ENCODE measurements around the gene GNGT2. TPM values are rescaled to one million over a fixed set of nuclear protein-coding genes. Genes with fewer than 3 reads are reported as not detected.
A peak's percentile ranks its signal among the peaks of the same experiment; 100 is the strongest.

Gene GNGT2
- total RNA-seq, 2 donors from 2014 or later: 1.1 TPM; not detected in 1

DNA sequence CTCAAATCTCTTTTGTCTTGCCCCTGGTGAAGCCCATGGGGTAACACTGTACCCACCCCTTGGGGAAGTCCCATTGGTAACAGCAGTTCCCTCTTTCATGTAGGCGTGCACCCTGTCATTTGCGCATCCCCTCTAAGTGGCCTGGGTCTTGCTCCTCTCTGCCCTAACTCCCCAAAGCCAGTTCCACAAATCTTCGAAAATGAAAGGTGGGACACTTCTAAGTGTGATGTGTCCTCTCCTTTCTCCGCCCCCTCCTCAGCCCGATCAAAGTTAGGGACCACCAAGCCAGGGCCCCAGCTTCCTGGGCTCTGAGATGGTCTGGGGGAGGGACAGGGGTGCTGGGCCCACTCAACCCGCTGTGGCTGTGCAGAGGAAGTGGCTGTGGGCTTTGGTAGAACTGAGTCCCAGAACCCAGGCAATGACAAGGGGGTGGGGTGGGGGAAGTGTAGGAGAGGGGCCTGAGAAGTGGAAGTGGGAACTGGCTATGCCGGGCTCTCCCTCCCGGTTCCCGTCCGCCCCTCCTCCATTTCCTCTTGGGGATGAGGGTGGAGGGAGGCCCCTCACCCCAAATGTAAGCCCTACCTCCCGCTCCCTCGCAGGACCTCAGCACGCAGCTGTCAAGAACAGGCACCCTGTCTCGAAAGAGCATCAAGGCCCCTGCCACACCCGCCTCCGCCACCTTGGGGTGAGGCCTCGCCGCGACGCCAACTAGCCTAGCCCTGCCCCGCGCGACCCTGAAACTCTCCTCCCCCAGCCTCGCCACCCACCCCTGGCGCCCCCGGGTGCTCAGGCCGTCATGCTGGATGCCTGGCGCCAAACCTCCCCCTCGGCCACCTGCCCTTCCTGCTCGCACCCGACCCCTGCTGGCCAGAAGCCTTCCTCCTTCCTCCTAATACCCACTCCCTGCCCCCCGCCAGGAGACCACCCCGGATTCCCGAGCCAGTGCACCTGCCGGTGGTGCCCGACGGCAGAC is 8.9 kb upstream of the GNGT2 start:
- Histone ChIP-seq H3K27ac (ENCODE audit: low read depth, low read length) (no peak overlapping the region), H3K9ac (ENCODE audit: extremely low read depth, low read length, poor library complexity, severe bottlenecking) (no peak overlapping the region), H3K4me1 (ENCODE audit: control insufficient read depth, insufficient read depth, low read length) (peaks cover 3% of the 10 kb centered on the region), H3K4me3 (ENCODE audit: low read length) (no peak overlapping the region), H3K27me3 (ENCODE audit: control insufficient read depth, insufficient read depth, low read length, poor library complexity, severe bottlenecking) (peaks cover 29% of the 10 kb centered on the region), H3K36me3 (ENCODE audit: control insufficient read depth, insufficient read depth, low read length) (no peaks in the 10 kb centered on the region), H3K9me3 (ENCODE audit: control insufficient read depth, low read length) (no peaks in the 10 kb centered on the region)
- peaks cover 6% of the 10 kb centered on the region for H3K4me1 Mint-ChIP-seq
- peak; percentile 83 for DNase-seq
- 90 to 98% methylated on average over 21 to 36 of the region's 37 CpGs for WGBS, 2 experiments (ENCODE audit: insufficient coverage in 1 of 2, insufficient read length in 1 of 2)
- no peak overlapping the region for H3K4me3 Mint-ChIP-seq
- H3K27ac Mint-ChIP-seq: no peak overlapping the region
- H3K36me3 Mint-ChIP-seq (ENCODE audit: low read depth): no peaks in the 10 kb centered on the region
- no peaks in the 10 kb centered on the region for H3K9me3 Mint-ChIP-seq
- H3K27me3 Mint-ChIP-seq (ENCODE audit: insufficient read depth): peaks cover 36% of the 10 kb centered on the region
- TF ChIP-seq, protein P1, sequence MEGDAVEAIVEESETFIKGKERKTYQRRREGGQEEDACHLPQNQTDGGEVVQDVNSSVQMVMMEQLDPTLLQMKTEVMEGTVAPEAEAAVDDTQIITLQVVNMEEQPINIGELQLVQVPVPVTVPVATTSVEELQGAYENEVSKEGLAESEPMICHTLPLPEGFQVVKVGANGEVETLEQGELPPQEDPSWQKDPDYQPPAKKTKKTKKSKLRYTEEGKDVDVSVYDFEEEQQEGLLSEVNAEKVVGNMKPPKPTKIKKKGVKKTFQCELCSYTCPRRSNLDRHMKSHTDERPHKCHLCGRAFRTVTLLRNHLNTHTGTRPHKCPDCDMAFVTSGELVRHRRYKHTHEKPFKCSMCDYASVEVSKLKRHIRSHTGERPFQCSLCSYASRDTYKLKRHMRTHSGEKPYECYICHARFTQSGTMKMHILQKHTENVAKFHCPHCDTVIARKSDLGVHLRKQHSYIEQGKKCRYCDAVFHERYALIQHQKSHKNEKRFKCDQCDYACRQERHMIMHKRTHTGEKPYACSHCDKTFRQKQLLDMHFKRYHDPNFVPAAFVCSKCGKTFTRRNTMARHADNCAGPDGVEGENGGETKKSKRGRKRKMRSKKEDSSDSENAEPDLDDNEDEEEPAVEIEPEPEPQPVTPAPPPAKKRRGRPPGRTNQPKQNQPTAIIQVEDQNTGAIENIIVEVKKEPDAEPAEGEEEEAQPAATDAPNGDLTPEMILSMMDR (conservative IDR thresholded peaks at IDR 0.05): peak; percentile 53

GRCh38 chr17:49217651-49218413 is 7.5 kb upstream of the GNGT2 start:
- Histone ChIP-seq H3K4me1 (ENCODE audit: control insufficient read depth, insufficient read depth, low read length) (no peaks in the 10 kb centered on the region), H3K9me3 (ENCODE audit: control insufficient read depth, low read length) (no peaks in the 10 kb centered on the region), H3K4me3 (ENCODE audit: low read length) (no peak overlapping the region), H3K36me3 (ENCODE audit: control insufficient read depth, insufficient read depth, low read length) (no peaks in the 10 kb centered on the region), H3K9ac (ENCODE audit: extremely low read depth, low read length, poor library complexity, severe bottlenecking) (no peak overlapping the region), H3K27me3 (ENCODE audit: control insufficient read depth, insufficient read depth, low read length, poor library complexity, severe bottlenecking) (peaks cover 15% of the 10 kb centered on the region), H3K27ac (ENCODE audit: low read depth, low read length) (no peak overlapping the region)
- TF ChIP-seq, protein P1 (conservative IDR thresholded peaks at IDR 0.05): no peak
- H3K4me3 Mint-ChIP-seq: no peak overlapping the region
- H3K36me3 Mint-ChIP-seq (ENCODE audit: low read depth): no peaks in the 10 kb centered on the region
- H3K27me3 Mint-ChIP-seq (ENCODE audit: insufficient read depth): peaks cover 22% of the 10 kb centered on the region
- peaks cover 2% of the 10 kb centered on the region for H3K4me1 Mint-ChIP-seq
- whole genome bisulfite sequencing, 2 experiments (ENCODE audit: insufficient coverage in 1 of 2, insufficient read length in 1 of 2): 91 to 97% methylated on average over 6 to 17 of the region's 17 CpGs
- no peaks in the 10 kb centered on the region for H3K9me3 Mint-ChIP-seq
- no peak for DNase-seq
- H3K27ac Mint-ChIP-seq: no peak overlapping the region

DNA sequence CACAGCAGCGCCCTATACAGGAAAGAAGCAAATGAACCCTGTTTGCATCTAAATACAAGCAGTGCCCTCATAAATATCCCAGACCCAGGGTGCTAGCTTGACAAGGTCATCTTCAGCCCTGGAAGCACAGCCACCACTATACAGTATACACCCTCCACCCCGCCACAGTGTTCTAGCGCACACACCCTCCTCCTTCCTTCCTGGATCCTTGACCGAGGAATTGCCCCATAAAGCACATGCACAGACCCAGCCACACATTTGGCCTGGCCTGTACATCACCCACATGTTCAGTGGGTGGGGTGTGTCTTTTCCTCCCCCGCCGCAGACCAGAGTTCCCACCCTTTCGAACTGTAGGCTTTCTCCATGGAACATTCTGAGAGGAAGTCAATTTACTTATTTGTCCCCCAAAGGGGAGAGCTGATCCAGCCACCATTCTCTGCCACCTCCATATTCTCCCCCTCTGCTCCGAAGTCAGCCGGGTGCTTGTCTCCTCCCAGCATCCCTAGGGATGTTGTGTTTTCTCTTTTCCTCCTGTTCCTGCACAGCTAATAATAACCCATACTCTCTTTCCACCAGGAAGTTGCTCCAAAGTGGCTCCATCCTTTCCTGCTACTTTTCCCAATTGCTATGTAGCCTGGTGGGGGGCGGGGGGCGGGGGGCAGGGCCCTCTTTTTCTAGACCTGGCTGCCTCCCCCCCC is 6.7 kb upstream of the GNGT2 start:
- Histone ChIP-seq H3K27ac (ENCODE audit: low read depth, low read length) (no peak overlapping the region), H3K9ac (ENCODE audit: extremely low read depth, low read length, poor library complexity, severe bottlenecking) (no peak overlapping the region), H3K9me3 (ENCODE audit: control insufficient read depth, low read length) (no peaks in the 10 kb centered on the region), H3K27me3 (ENCODE audit: control insufficient read depth, insufficient read depth, low read length, poor library complexity, severe bottlenecking) (peaks cover 8% of the 10 kb centered on the region), H3K4me3 (ENCODE audit: low read length) (no peak overlapping the region), H3K36me3 (ENCODE audit: control insufficient read depth, insufficient read depth, low read length) (no peaks in the 10 kb centered on the region), H3K4me1 (ENCODE audit: control insufficient read depth, insufficient read depth, low read length) (no peaks in the 10 kb centered on the region)
- TF ChIP-seq, protein P1 (conservative IDR thresholded peaks at IDR 0.05): no peak
- Mint-ChIP-seq H3K36me3 (ENCODE audit: low read depth) (no peaks in the 10 kb centered on the region), H3K4me1 (peaks cover 2% of the 10 kb centered on the region), H3K4me3 (no peak overlapping the region), H3K27ac (no peak overlapping the region), H3K9me3 (no peaks in the 10 kb centered on the region), H3K27me3 (ENCODE audit: insufficient read depth) (peaks cover 16% of the 10 kb centered on the region)
- WGBS, 2 experiments (ENCODE audit: insufficient coverage in 1 of 2, insufficient read length in 1 of 2): 88 to 94% methylated on average over 3 to 11 of the region's 11 CpGs
- no peak for DNase-seq

Data from endodermal cell (in vitro differentiated cells).